Caco-2 (cell line): ENCODE measurements around the gene GLYATL1B. TPM values are rescaled to one million over a fixed set of nuclear protein-coding genes. Genes with fewer than 3 reads are reported as not detected.
A peak's percentile ranks its signal among the peaks of the same experiment; 100 is the strongest.
"Not testable (repeated sequence)": the region's sequence is repeated elsewhere in the genome, so short reads cannot be mapped to it uniquely, and the experiment has no call there.

Experiments
- Bru-seq: library from RNA; stranded (reverse); fragments of 400-500 nt; gene quantifications from one replicate; lab custom pipeline; 2021; lab: Mats Ljungman, UMichigan
- BruChase-seq, 2 experiments: library from RNA; stranded (reverse); fragments of 400-500 nt; gene quantifications; one replicate each; lab custom pipeline; 2021; lab: Mats Ljungman, UMichigan
- BruUV-seq: library from RNA; stranded (reverse); fragments of 400-500 nt; replicated peaks from 2 replicates; lab custom pipeline; 2021; lab: Mats Ljungman, UMichigan
- CTCF ChIA-PET: fragments of 300-600 bp; sonication (Branson Sonifier 250); formaldehyde crosslinking; loops from one replicate; lab custom pipeline; 2022; ENCODE audit warnings: antibody characterized with exemption; lab: Charles Lee
- POLR2A ChIA-PET: fragments of 300-600 bp; sonication (Branson Sonifier 250); formaldehyde crosslinking; loops from one replicate; lab custom pipeline; 2022; ENCODE audit warnings: antibody characterized with exemption; lab: Charles Lee
- DNase-seq, 2 experiments: peaks; one replicate each; pipeline versions ENCODE4 v3.0.0 to v3.0.0-alpha.2; 2020 to 2022
- H3K27me3 ChIP-seq: replicated peaks from 2 replicates; pipeline ENCODE4 v1.6.0; 2011; ENCODE audit warnings: low read length; ENCODE audit not compliant: control insufficient read depth, insufficient read depth
- H3K36me3 ChIP-seq: 2 replicates; pipeline ENCODE4 v1.5.1; 2011; ENCODE audit warnings: low read length; ENCODE audit not compliant: control insufficient read depth, insufficient read depth
- H3K4me1 ChIP-seq: fragments of 250-450 bp; sonication (Bioruptor Pico); 2 replicates; pipeline ENCODE4 v1.5.1; 2020; ENCODE audit warnings: mild to moderate bottlenecking
- H3K4me3 ChIP-seq: 2 replicates; pipeline ENCODE4 v1.5.1; 2011; ENCODE audit warnings: low read depth, mild to moderate bottlenecking, control low read depth, low read length
- H3K9me3 ChIP-seq: fragments of 250-450 bp; sonication (Bioruptor Pico); 2 replicates; pipeline ENCODE4 v1.5.1; 2020; ENCODE audit warnings: mild to moderate bottlenecking, moderate library complexity
- H3K27ac Mint-ChIP-seq: one replicate; pipeline ENCODE4 v1.8.0; 2022; ENCODE audit warnings: mixed read lengths; ENCODE audit not compliant: unreplicated experiment
- H3K27me3 Mint-ChIP-seq: one replicate; pipeline ENCODE4 v1.8.0; 2022; ENCODE audit warnings: mixed read lengths; ENCODE audit not compliant: insufficient read depth, unreplicated experiment
- H3K36me3 Mint-ChIP-seq: one replicate; pipeline ENCODE4 v1.8.0; 2022; ENCODE audit warnings: mild to moderate bottlenecking, mixed read lengths; ENCODE audit not compliant: insufficient read depth, unreplicated experiment
- H3K4me1 Mint-ChIP-seq: one replicate; pipeline ENCODE4 v1.8.0; 2022; ENCODE audit warnings: low read depth, mixed read lengths; ENCODE audit not compliant: unreplicated experiment
- H3K4me3 Mint-ChIP-seq: one replicate; pipeline ENCODE4 v1.8.0; 2022; ENCODE audit warnings: mild to moderate bottlenecking, moderate library complexity, mixed read lengths; ENCODE audit not compliant: unreplicated experiment
- H3K9me3 Mint-ChIP-seq: one replicate; pipeline ENCODE4 v1.8.0; 2022; ENCODE audit warnings: mixed read lengths; ENCODE audit not compliant: unreplicated experiment
- CTCF ChIP-seq, 2 experiments: fragments of 200-600 bp in 1 of 2; IDR thresholded peaks; 1 replicate in 1 of 2; 2 replicates in 1 of 2; pipeline versions ENCODE4 v1.5.1 to v1.8.0; 2011 to 2022; ENCODE audit warnings: antibody characterized with exemption in 1 of 2, control low read depth in 1 of 2, inconsistent platforms in 1 of 2, low read depth in 1 of 2, low read length in 1 of 2, mild to moderate bottlenecking in 1 of 2, moderate library complexity in 1 of 2; ENCODE audit not compliant: insufficient read depth in 1 of 2, severe bottlenecking in 1 of 2, unreplicated experiment in 1 of 2
- intact Hi-C: fragments of 100-400 bp; cut with micrococcal nuclease; formaldehyde crosslinking; loops from one replicate; pipeline ENCODE4 v1.10.0; 2022; ENCODE audit not compliant: unreplicated experiment
- long read RNA-seq: library from polyadenylated mRNA; stranded (forward); transcript quantifications from one replicate; pipeline ENCODE4 v2.0.0, GENCODE V29; 2022
- total RNA-seq: library from RNA; stranded (reverse); gene quantifications from 2 replicates; pipeline ENCODE4 v1.2.3, GENCODE V29; 2022

GLYATL1B gene
- total RNA-seq (not detected in 2 replicates), Bru-seq, nascent RNA (not detected), BruChase-seq, experiment 1, labeled RNA remaining after a 2-hour chase (not detected), BruChase-seq, experiment 2, labeled RNA remaining after a 6-hour chase (percentile 5 among the genes with signal in this experiment)
- long read RNA-seq = 0 reads

DNA sequence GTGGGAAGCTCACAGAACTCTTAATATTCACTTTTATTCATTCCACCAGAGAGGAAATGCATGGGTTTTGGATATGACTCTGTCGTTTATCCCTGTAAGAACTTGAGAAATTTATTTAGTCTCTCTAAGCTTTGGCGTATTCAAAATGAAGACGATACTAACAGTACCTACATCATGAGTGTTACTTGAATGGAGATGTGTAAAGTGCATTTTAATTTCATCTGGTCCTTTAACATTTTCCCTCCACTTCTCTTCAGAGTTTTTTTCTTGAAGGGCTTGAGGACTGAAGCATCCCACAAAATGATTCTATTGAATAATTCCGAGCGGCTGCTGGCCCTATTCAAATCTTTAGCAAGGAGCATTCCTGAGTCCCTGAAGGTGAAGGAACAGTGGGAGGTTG lies at the start of gene GLYATL1B:
TSS of gene GLYATL1B (plus strand) at position 301 of the 400 bp plus-strand sequence. CDS start at position 301, 0 bp downstream.
- H3K4me3 Mint-ChIP-seq, H3K4me1 ChIP-seq, BruUV-seq, CTCF ChIA-PET, H3K4me1 Mint-ChIP-seq, H3K36me3 ChIP-seq, H3K27me3 ChIP-seq, intact Hi-C loops, H3K9me3 Mint-ChIP-seq, H3K4me3 ChIP-seq, H3K36me3 Mint-ChIP-seq, H3K27ac Mint-ChIP-seq, DNase-seq, POLR2A ChIA-PET, H3K9me3 ChIP-seq: not testable (repeated sequence)
- peaks cover 24% of the 10 kb centered on the region for H3K27me3 Mint-ChIP-seq

DNA sequence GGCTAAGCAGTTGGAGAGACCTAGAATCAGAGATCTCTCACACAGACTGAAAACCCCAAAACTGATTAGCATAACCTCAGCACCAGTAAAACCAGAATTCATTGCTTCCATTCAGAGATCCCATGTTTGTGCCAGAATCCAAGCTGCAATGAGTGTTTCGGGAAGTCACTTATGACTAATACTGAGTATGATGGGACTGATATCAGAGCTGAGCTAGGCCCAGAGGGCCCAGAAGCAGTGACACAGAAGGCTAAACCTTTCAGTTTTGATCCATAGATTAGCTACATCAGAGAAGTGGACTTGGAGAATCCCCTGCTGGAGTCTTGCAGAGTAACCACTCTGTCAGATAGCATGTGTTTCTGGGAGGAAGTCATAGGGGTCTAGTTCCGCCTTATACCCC lies 49.6 kb upstream of the GLYATL1B start:
- CTCF ChIA-PET, H3K4me1 Mint-ChIP-seq, H3K27me3 ChIP-seq, intact Hi-C loops, H3K36me3 Mint-ChIP-seq, H3K4me1 ChIP-seq, H3K36me3 ChIP-seq, H3K27me3 Mint-ChIP-seq, H3K4me3 Mint-ChIP-seq, H3K9me3 Mint-ChIP-seq, H3K4me3 ChIP-seq, BruUV-seq, POLR2A ChIA-PET, H3K9me3 ChIP-seq, H3K27ac Mint-ChIP-seq, DNase-seq: not testable (repeated sequence)

DNA sequence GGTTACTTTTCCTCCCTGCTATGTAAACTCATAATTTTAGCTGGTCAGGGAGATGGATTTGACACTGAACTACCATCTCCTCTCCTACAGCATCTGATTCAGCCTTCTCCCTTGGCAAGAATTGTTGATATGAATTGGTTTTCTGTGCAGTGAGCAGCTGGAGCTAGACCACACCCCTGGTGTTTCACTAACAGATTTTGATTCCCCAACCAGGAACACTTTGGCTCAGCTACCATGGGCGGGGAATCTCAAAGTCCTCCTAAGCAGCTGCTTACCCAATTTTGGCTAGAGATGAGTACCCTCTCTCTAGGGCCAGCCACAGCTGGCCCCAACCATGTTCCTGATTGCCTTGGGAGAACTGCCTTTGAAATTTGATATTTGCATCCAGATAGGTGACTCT lies 48.7 kb upstream of the GLYATL1B start:
- H3K9me3 ChIP-seq, DNase-seq, H3K36me3 Mint-ChIP-seq, POLR2A ChIA-PET, H3K9me3 Mint-ChIP-seq, CTCF ChIA-PET, H3K4me1 ChIP-seq, BruUV-seq, H3K4me1 Mint-ChIP-seq, H3K27me3 Mint-ChIP-seq, intact Hi-C loops, H3K27ac Mint-ChIP-seq, H3K4me3 ChIP-seq, H3K27me3 ChIP-seq, H3K36me3 ChIP-seq, H3K4me3 Mint-ChIP-seq: not testable (repeated sequence)

DNA sequence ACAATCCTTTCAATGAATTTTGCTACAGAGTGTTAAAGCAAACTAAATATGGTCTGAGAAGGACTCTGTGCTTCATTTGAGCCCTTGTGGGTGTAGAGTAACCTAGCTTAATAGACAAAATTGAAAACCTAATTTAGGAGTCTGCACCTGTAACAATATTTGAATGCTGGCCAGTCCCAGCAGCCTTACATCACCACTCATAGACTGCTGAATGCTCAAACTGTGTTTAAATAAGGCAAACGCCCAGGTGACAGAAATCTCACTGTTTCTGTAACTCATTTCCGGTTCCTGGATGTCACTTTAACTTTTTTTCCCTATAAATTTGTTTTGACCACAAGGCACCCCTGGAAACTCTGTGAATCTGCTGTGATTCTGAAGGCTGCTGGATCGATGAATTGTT lies 45.5 kb upstream of the GLYATL1B start:
- Histone ChIP-seq H3K27me3 (no peaks in the 10 kb centered on the region), H3K36me3 (no peaks in the 10 kb centered on the region), H3K9me3 (no peaks in the 10 kb centered on the region), H3K4me1 (no peaks in the 10 kb centered on the region), H3K4me3 (no peak overlapping the region)
- Mint-ChIP-seq H3K9me3 (no peaks in the 10 kb centered on the region), H3K27me3 (no peaks in the 10 kb centered on the region), H3K36me3 (no peaks in the 10 kb centered on the region), H3K4me3 (no peak overlapping the region), H3K27ac (no peak overlapping the region), H3K4me1 (no peaks in the 10 kb centered on the region)
- intact Hi-C loops = no loop called here
- ChIA-PET CTCF (no interaction called here), POLR2A (interaction anchor here (0.6 kb wide), 1 partner anchor 124 kb away, joined by 6 read pairs; no protein-coding TSS in a partner anchor)
- no peak for DNase-seq
- BruUV-seq = no TSS peak
- TF ChIP-seq CTCF (IDR thresholded peaks at IDR 0.05; ENCODE audit: insufficient read depth in 1 of 2, low read depth in 1 of 2, low read length in 1 of 2, severe bottlenecking in 1 of 2, unreplicated experiment in 1 of 2) = no peak

- H3K27me3 ChIP-seq, intact Hi-C loops, POLR2A ChIA-PET, CTCF ChIA-PET, H3K4me3 Mint-ChIP-seq, H3K36me3 Mint-ChIP-seq, H3K4me3 ChIP-seq, BruUV-seq, H3K4me1 ChIP-seq, H3K4me1 Mint-ChIP-seq, H3K27me3 Mint-ChIP-seq, H3K36me3 ChIP-seq, DNase-seq, H3K27ac Mint-ChIP-seq, H3K9me3 Mint-ChIP-seq, H3K9me3 ChIP-seq: not testable (repeated sequence)
These were observed 34.7 kb upstream of the GLYATL1B start for GRCh38 chr11:59051383-59051782.

DNA sequence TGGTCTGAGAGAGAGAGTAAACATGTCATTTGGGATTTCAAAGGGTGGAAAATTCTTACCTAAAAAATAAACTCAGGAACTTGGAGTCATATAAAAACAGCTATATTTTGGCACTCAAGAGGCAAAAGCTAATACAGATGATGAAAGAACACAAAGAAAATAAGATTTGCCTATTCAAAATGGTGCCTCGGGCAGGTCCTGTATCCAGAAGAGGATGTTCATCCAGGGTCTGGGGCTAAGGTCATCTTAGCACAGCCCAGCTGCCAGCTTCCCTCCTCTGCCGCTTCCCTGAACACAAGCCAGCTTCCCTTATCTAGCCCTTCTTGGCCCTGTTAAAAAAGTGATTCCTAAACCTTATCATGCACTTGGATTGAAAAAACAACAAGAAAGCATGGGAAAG lies 33.8 kb upstream of the GLYATL1B start:
- H3K27me3 Mint-ChIP-seq, H3K4me1 ChIP-seq, H3K27ac Mint-ChIP-seq, H3K4me3 ChIP-seq, intact Hi-C loops, H3K9me3 Mint-ChIP-seq, DNase-seq, H3K4me1 Mint-ChIP-seq, CTCF ChIA-PET, H3K4me3 Mint-ChIP-seq, BruUV-seq, POLR2A ChIA-PET, H3K36me3 ChIP-seq, H3K36me3 Mint-ChIP-seq, H3K9me3 ChIP-seq, H3K27me3 ChIP-seq: not testable (repeated sequence)
